EH (cell line): ENCODE measurements around the gene DRAM2.
"Not testable (repeated sequence)": the region's sequence is repeated elsewhere in the genome, so short reads cannot be mapped to it uniquely, and the experiment has no call there.

Source experiments
- DNase-seq: peaks from one replicate; pipeline ENCODE4 v3.0.0-alpha.2; 2015; ENCODE audit warnings: low read depth

The DRAM2 gene

DNA sequence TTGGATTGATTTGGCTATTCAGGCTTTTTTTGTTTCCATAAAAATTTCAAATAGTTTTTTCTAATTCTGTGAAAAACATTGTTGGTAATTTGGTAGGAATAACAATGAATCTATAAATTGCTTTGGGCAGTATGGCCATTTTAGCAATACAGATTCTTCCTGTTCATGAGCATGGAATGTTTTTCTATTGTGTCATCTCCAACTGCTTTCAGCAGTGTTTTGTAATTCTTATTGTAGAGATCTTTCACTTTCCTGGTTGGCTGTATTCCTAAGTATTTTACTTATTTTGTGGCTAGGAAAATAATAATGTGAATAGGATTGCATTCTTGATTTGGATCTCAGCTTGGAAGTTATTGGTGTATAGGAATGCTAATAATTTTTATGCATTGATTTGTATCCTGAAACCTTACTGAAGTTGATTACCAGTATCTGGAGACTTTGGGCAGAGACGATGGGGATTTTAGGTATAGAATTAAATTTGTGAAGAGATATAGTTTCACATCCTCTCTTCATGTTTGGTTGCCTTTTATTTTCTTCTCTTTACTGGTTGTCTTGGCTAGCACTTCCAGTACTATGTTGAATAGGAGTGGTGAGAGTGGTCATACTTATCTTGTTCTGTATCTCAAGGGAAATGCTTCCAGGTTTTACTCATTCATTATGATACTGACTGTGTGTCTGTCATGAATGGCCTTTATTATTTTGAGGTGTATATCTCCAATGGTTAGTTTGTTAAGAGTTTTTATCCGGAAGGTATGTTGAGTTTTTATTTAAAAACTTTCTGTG, 57.3 kb downstream of the DRAM2 start:
- peak; percentile 91 for DNase-seq

GRCh38 chr1:111079329-111079728, 60.6 kb downstream of the DRAM2 start:
- DNase-seq: not testable (repeated sequence)

DNA sequence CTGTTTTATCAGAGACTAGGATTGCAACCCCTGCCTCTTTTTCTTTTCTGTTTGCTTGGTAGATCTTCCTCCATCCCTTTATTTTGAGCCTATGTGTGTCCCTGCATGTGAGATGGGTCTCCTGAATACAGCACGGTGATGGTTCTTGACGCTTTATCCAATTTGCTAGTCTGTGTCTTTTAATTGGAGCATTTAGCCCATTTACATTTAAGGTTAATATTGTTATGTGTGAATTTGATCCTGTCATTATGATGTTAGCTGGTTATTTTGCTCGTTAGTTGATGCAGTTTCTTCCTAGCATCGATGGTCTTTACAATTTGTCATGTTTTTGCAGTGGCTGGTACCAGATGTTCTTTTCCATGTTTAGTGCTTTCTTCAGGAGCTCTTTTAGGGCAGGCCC, 62.6 kb downstream of the DRAM2 start:
- DNase-seq: not testable (repeated sequence)
